Stimulated activated CD8-positive, alpha-beta memory T cell treated with anti-CD3 and anti-CD28 coated beads, Interleukin-12 subunit alpha, Interleukin-12 subunit beta, amount 100 ng/mL, for 1 hour (primary cell): ENCODE data around the gene PCSK9.

Experiments used
- DNase-seq: peaks from one replicate; pipeline ENCODE4 v3.0.0-alpha.2; 2020; ENCODE audit warnings: low read depth

Gene PCSK9

DNA sequence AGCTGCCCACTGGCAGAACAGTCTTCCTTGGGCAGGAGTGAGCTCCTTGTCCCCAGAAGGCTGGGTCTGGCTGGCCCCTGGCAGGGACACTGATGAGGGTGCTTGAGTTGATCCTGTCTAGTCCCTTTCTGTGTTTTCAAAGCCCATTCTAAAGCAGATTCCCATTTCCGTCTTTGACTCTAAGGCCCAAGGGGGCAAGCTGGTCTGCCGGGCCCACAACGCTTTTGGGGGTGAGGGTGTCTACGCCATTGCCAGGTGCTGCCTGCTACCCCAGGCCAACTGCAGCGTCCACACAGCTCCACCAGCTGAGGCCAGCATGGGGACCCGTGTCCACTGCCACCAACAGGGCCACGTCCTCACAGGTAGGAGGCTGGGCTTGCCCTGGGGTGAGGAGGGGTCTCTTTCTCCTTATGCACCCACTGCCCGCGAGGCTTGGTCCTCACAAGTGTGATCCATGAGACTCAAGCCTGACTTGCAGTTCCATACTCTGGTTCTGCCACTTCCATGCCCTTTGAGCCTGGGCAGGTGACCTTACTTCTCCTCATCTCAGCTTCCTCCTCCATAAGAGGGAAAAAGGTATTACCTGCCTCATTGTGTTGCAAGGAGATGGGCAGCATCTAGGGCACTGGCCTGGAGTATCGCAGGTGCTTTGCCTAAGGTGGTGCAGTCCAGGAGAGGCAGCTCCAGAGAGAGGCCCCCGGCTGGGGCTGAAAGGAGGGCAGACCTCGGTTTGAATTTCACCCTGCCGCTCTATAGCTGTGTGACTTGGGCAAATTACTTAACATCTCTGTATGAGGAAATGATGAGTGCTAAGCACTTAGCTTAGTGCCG, 20.2 kb downstream of the PCSK9 start:
- DNase-seq = no peak

DNA sequence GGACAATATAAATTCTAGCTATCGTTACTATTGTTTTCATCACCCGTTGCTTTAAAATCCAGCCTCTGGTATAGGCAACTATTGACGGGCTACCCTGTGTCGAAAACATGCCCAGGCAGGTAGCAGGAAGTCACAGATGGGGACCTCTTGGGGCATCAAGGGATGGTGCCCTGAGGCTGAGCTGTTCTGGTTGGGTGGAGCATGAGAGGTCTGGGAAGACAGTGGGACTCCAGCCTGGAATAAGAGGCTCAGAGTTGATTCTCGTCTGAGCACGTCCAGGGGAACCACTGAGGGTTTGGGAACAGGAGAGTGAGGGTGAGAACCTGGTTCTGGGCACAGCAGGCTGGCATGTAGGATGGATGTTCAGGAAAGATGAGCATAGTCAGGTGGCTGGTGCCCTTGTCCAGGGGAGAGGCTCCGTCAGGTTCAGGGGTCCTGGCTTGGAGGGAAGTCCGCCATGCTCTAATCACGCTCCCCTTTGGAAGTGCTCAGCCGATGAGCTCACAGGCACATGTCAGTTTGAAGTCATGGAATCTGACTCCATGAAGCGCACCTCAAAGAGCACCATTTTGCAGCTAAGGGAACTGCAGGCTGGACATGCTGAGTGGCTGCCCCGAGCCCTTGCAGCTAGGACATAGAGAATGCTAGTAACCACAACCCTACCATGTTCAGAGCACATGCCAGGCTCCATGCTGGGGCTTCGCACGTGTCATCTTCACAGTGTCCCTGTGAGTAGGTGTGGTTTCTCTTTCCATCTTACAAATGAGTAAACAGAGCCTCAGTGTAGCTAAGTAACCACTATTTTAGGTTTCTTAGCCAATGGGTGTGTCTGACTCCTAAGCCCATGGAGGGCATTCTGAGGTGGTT, 21.0 kb downstream of the PCSK9 start:
- no peak for DNase-seq

GRCh38 chr1:55061000-55061705, 21.8 kb downstream of the PCSK9 start:
- DNase-seq = no peak

- no peak for DNase-seq
These were observed 22.5 kb downstream of the PCSK9 start for GRCh38 chr1:55061706-55062321.

- DNase-seq = no peak
These were observed 23.6 kb downstream of the PCSK9 start for GRCh38 chr1:55062801-55063576.

DNA sequence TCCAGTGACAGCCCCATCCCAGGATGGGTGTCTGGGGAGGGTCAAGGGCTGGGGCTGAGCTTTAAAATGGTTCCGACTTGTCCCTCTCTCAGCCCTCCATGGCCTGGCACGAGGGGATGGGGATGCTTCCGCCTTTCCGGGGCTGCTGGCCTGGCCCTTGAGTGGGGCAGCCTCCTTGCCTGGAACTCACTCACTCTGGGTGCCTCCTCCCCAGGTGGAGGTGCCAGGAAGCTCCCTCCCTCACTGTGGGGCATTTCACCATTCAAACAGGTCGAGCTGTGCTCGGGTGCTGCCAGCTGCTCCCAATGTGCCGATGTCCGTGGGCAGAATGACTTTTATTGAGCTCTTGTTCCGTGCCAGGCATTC, 24.2 kb downstream of the PCSK9 start:
- DNase-seq = no peak

DNA sequence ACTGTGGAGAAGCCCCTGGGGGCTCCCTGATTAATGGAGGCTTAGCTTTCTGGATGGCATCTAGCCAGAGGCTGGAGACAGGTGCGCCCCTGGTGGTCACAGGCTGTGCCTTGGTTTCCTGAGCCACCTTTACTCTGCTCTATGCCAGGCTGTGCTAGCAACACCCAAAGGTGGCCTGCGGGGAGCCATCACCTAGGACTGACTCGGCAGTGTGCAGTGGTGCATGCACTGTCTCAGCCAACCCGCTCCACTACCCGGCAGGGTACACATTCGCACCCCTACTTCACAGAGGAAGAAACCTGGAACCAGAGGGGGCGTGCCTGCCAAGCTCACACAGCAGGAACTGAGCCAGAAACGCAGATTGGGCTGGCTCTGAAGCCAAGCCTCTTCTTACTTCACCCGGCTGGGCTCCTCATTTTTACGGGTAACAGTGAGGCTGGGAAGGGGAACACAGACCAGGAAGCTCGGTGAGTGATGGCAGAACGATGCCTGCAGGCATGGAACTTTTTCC, 24.8 kb downstream of the PCSK9 start:
- no peak for DNase-seq

DNA sequence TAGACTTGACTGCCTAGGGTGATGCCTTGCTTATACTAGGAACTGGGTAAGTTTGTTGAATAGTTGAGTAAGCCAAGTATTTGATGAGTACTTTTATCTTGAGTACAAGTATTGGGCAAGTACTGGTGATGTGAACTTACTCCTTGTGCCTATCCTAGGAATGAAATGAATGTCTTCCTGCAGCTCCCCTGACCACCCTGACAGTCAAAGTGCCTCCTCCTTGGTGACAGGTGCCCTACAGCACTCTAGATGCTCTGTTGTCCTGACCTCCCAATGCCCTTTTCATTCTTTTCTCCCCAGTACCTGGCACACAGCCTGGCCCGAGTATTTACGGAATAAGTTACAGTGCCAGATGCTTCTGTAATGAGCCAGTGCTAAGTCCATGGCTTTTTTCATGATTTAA, 25.5 kb downstream of the PCSK9 start:
- no peak for DNase-seq

- DNase-seq = no peak
These were observed 26.3 kb downstream of the PCSK9 start for GRCh38 chr1:55065648-55066047.

DNA sequence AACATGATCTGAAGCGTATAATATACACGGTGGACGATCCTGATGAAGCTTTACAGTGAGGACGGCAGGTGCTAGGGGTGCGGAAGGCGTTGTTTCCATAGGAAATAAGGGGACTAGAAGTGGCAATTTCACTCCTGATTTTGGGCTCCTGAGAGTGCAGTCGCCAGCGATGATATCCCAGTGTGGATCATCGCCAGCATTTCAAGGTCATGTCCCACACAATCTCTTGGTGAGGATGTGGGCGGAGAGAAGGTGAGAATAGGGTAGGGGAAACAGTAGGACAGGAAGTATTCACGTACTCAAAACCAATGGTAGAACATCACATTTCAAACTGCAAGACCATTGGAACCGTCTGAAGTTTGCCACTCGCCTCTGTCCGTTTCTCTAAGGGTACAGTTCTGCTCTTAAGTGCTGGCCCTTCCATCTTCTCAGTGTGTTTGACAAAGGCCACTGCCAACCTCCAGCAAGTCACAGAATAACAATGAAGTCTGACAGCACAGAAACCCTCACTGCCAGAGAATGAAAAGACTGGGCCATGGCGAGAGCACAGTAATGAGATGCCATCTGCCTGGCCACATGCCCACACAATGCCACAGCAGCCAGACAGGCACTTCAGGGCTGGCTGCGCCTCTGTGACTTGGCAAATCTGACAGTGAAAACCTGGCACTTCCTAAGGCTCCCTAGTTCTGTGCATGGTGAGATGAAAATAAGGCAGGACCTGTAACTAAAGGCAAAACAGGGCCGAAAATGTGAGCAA, 27.9 kb downstream of the PCSK9 start:
- DNase-seq = no peak

DNA sequence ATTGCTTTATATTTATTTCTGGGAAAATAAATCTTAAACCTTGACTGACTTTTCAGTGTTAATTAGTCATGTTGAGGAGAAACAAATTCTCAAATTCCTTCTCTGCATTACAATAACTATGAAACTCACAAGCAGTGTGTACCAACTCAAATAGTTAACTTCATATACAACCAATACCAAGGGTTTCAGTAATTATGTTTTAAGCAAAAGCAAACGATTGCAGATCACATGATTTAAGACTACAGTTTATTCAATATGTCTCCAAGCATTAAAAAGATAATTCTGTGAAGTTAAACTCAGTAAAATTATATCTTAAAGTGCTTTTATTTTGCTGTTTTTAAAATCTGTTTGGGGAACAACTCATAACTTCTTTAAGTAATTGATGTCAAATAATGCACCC, 28.6 kb downstream of the PCSK9 start:
- no peak for DNase-seq

DNA sequence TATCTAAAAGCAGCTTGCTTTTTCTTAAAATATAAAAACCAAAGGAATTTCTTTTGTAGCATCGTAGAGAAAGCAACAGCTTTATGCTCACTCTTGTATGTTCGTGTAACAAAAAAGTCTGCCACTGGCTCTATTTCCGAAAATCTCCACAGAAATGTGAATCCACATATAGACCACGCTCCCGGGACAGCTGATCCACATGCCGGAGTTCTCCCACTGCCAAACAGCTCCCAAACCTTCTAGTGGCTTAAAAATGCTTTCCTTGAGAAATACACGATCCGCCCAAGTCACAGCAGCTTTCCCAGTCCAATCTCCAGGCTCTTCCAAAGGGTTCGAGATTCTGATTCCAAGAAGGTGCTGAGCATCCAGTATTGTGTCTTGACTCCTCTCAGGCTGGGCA, 29.3 kb downstream of the PCSK9 start:
- DNase-seq = no peak

GRCh38 chr1:55069280-55069679, 29.9 kb downstream of the PCSK9 start:
- DNase-seq = no peak

DNA sequence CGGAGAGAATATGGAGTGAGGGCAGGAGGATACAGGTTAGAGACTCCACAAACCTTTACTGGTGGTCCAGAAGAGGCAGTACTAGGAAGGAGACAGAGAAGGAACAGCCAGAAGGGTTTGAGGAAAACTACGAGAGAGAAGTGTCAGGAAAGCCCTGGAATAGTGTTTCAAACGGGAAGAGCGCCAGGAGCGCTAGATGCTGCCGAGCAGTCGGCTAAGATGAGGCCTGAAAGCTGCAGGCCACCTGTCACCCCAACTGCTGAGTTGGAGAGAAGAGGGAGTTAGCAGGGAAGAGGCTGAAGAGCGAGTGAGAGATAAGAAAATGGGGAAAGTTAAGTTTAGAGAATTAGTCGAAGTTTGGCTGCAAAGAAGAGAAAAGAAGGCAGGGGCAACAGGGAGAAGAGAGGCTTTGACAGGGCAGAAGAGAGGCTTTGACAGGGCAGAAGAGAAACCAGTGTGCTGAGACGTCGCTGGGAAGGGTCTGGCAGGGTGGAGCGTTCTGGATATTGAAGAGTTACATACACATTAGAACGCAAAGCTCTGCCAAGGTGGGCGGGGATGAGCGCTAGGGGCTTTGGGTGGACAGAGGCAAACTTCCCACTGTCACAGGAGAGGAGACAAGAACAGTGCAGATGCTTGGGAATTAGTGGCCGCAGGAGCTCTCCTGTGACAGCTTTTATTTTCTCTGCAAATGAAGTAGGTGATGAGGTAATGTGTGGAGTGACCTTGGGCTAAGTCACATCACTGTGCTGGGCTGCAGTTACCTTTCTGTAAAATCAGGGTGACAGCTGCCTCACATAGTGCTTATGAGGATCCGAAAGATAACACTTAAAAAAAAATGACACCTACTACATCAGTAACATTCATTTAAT, 31.2 kb downstream of the PCSK9 start:
- DNase-seq = no peak

DNA sequence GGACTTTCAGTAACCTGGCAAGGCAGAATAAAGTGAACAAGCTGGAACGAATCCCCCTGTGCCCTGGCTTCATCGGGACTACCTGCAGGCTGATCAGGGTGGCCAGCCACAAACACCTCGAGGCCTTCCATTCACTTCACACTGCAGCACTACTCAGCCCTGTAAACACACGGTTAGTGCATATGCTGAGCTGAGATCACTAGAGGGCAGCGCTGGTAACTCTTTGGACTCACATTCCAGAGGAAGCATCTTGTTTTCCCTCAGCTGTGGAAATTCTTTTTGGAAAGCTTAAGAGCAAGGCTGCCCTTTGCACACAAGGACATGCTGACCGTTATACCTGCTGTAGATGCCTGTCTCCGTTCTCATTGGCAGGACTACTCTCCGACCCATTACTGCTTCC, 32.1 kb downstream of the PCSK9 start:
- DNase-seq = no peak

- DNase-seq = no peak
These were observed 34.0 kb downstream of the PCSK9 start for GRCh38 chr1:55073187-55073916.

DNA sequence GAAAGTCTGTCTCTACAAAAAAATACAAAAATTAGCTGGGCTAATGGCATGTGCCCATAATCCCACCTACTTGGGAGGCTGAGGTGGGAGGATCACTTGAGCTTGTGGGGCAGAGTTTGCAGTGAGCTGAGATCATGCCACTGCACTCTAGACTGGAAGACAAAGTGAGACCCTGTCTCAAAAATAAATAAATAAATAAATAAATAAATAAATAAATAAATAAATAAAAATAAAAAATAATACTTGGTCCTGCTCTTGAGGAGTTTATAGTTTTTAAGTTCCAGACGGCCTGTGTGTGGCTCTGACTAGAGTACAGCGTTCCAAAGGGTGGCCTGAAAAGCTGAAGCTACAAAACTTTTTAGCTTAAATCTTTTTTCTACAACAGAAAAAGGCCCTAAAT, 35.1 kb downstream of the PCSK9 start:
- DNase-seq = no peak

DNA sequence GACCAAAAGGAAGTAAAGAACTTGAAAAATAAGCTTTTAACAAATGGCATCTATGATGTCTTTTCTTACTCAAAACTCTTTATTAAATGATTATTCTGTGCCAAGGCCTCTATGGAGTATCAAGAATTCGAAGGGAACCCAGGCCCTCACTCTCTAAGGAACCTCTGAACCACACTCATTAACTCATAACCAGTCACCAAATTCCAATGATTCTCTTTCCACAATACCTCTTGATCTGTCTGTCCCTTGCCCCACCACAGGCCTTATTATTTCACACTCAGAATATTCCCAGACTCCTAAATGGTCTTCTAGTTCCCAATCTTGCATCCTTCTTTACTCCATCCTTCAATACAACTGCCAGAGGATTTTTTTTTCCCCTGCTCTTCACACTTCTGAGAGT, 37.0 kb downstream of the PCSK9 start:
- no peak for DNase-seq

- no peak for DNase-seq
These were observed 39.1 kb downstream of the PCSK9 start for GRCh38 chr1:55078470-55078869.
